NCI-H526 treated with DMSO at 0.1 percent for 48 hours (cell line): Measurements from ENCODE around the gene CEP44.
"Not testable (repeated sequence)": the region's sequence is repeated elsewhere in the genome, so short reads cannot be mapped to it uniquely, and the experiment has no call there.

Source experiments
- DNase-seq: peaks from one replicate; lab custom pipeline; 2025; lab: John Stamatoyannopoulos, UW

Gene CEP44

GRCh38 chr4:174279433-174280155, 4.1 kb upstream of the CEP44 start:
- DNase-seq: no peak

DNA sequence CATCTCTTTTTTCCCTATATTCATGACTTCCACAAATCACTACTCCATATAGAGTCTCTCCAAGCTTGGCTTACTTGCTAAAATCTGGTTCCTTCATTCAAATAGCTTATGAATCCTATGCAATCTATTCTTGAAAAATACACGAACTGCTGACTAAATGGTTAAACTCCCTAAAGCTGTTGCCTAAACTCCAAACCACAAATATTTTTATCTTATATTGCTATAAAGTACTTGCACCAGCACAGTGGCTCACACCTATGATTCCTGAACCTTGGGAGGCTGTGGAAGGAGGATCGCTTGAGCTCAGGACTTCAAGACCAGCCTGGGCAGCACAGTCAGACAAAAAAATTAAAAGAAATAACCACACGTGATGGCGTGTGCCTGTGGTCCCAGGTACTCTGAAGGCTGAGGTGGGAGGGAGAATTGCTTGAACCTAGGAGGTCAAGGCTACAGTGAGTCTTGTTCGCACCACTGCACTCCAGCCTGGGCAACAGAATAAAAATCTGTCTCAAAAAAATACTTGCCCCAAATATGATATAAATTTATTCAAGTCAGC, 2.5 kb upstream of the CEP44 start:
- DNase-seq: no peak

- no peak for DNase-seq
These were observed 1.8 kb upstream of the CEP44 start for GRCh38 chr4:174281901-174282300.

- peak; percentile 81 for DNase-seq
These were observed 740 bp upstream of the CEP44 start for GRCh38 chr4:174282836-174283506.

DNA sequence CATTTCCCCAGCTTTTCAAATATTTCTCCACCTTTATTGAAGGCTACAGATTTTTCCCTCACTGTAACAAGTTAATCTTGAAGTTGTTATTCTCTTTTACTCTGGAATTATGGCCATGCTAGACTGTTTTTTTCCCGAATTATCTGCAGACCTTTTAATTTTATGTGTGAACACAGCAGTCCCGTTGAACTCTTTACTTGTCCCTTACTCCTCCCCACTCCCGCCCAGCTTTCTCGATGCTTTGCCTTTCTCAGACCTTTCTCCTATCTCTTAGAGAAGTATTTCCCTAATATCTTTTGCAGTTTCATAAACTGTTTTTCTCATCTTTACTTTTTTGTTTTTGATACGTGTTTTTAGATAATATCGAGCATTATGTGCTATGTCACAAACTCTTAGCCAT, 776 bp downstream of the CEP44 start:
- no peak for DNase-seq

DNA sequence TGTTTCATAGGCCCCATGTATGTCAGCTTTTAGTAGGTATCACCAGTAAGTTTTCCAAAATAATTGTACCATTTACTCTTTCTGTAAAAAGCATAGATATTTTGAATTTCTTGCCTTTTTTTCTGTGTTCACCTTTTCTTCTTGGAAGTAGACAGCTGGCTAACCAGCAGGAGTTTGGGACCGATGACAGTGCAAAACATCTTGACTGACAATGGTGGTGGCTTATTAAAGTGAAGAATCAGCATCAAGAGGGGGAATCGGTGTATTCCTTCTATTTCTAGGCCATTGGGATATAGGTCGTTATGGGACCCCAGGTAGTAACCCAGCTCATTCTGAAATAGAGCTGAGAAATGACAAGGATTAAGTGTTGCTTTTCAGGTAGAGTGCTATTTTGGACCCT, 3.2 kb downstream of the CEP44 start:
- no peak for DNase-seq

DNA sequence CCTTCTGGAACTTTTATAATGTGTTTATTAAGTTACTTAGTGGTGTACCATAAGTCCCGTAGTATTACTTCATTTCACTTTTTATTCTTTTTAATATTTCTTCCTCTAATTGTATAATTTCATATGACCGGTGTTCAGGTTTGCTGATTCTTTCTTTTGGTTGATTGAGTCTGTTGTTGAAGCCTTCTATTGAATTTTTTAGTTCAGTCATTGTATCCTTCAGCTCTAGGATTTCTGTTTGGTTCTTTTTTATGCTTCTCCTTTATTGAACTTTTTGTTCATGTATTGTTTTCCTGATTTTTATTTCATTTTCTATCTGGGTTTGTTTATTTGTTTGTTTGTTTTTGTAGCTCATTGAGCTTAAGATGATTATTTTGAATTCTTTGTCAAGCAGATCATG, 8.8 kb downstream of the CEP44 start:
- no peak for DNase-seq

- not testable (repeated sequence) for DNase-seq
These were observed 10.9 kb downstream of the CEP44 start for GRCh38 chr4:174294641-174295040.

DNA sequence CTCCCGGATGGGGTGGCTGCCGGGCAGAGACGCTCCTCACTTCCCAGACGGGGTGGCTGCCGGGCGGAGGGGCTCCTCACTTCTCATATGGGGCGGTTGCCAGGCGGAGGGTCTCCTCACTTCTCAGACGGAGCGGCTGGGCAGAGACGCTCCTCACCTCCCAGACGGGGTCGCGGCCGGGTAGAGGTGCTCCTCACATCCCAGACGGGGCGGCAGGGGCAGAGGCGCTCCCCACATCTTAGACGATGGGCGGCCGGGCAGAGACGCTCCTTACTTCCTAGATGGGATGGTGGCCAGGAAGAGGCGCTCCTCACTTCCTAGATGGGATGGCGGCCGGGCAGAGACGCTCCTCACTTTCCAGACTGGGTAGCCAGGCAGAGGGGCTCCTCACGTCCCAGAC, 11.4 kb downstream of the CEP44 start:
- not testable (repeated sequence) for DNase-seq

GRCh38 chr4:174303687-174304086, 20.0 kb downstream of the CEP44 start:
- DNase-seq: no peak

GRCh38 chr4:174304664-174305063, 21.0 kb downstream of the CEP44 start:
- no peak for DNase-seq

- DNase-seq: no peak
These were observed 22.2 kb downstream of the CEP44 start for GRCh38 chr4:174305961-174306360.

DNA sequence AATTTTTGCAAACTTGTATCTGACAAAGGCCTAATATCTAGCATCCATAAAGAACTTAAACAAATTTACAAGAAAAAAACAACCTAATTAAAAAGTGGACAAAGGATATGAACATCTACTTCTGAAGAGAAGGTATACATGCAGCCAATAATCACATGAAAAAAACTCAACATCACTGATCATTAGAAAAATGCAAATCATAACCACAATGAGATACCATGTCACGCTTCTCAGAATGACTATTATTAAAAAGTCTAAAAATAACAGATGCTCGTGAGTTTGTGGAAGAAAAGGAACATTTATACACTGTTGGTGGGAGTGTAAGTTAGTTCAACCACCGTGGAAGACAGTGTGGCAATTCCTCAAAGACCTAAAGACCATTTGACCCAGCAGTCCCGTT, 24.0 kb downstream of the CEP44 start:
- no peak for DNase-seq

GRCh38 chr4:174312993-174313392, 29.3 kb downstream of the CEP44 start:
- DNase-seq: no peak

- DNase-seq: no peak
These were observed 30.6 kb downstream of the CEP44 start for GRCh38 chr4:174314274-174314673.

DNA sequence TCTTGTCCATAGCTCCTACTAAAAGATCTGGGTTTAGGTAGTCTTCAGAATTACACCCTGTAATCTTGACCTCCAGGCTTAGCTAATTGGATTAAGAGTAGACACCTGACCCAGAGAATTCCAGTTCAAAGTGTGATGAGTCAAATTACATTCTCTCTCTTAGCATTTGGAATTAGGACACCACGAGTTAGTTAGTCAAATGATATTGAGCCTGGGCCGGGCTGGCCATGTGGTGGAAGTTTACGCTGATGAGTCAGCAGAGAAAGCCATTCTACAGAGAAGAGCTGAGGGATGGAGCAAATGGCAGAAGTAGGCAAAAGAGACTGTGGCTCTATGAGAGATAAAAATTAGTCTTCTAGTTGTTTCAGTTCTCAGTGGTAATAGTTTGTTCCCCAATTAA, 31.1 kb downstream of the CEP44 start:
- DNase-seq: no peak

GRCh38 chr4:174316546-174316945, 32.8 kb downstream of the CEP44 start:
- no peak for DNase-seq

DNA sequence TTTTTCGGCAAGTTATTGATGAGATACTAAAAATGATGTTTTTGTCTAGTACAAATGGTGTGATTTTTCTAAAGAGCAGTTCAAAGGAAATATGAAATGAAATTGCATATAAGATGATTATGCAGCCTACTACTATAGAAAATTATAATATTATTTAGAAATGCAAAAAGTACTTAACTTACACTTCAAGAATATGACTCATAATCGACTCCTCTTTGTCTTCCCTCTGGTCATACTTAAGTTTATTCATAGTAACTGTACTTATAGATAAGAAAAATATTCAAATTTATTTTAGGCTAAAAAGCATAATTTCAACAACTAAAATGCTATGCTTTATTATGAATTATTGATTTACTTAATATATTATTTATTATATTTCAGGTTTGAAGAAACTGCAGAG, 33.2 kb downstream of the CEP44 start:
- no peak for DNase-seq

DNA sequence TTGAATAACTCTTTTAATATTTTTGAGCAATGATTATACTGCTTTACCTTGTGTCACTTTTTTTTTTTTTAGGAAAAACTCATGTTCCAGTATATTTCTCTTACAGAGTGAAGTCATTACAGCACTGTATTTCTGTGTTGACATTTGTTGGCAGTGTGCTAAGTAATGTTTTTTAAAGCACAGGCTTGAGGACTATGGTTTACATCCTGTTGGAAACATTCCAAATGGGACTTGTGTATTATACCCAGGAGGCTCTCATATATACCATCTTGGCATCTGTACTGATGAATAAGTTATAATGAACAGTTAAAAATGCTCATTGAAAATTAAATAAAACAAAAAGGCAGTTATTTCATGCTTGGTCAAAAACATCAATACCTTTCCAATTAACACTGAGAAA, 33.8 kb downstream of the CEP44 start:
- DNase-seq: no peak

GRCh38 chr4:174318829-174319764, 35.4 kb downstream of the CEP44 start:
- DNase-seq: no peak

DNA sequence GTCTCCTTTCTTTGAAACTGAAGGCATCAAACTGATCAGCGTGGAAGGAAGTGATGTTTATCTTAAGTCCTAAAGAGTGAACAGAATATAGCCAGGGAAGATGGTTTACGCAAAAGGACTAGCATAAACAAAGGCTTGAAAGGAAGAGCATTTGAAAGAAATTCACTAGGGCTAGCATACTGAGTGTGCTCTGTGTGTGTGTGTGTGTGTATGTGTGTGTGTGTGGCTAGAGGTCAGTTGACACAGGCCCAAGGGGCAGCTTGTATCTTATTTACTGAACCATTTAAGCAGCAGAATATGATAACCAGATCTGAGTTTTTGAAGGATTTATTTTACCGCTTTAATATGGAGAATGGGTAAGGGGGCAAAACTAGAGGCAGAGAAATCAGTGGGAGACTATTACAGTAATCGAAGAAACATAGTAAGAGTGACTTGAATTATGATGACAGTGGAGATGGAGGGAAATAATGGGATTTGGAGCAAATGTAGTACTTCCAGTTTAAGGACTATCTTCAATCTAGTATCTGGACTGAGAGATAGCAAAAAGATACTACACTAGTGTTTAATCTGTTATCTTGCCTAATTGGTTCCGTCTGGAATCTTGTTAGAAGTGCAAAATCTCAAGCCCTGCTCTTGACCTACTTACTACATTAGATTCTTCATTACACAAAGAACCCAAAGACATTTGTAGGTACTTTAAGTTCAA, 36.9 kb downstream of the CEP44 start:
- no peak for DNase-seq

- DNase-seq: no peak
These were observed 40.5 kb downstream of the CEP44 start for GRCh38 chr4:174324236-174324635.
